Activated CD4-positive, CD25-positive, alpha-beta regulatory T cell (primary cell): ENCODE results near the gene USP48.
"Not testable (repeated sequence)": the region's sequence is repeated elsewhere in the genome, so short reads cannot be mapped to it uniquely, and the experiment has no call there.

ENCODE experiments used
- DNase-seq, 4 experiments: peaks; one replicate each; lab custom pipeline; 2025; lab: John Stamatoyannopoulos, UW

The USP48 gene

DNA sequence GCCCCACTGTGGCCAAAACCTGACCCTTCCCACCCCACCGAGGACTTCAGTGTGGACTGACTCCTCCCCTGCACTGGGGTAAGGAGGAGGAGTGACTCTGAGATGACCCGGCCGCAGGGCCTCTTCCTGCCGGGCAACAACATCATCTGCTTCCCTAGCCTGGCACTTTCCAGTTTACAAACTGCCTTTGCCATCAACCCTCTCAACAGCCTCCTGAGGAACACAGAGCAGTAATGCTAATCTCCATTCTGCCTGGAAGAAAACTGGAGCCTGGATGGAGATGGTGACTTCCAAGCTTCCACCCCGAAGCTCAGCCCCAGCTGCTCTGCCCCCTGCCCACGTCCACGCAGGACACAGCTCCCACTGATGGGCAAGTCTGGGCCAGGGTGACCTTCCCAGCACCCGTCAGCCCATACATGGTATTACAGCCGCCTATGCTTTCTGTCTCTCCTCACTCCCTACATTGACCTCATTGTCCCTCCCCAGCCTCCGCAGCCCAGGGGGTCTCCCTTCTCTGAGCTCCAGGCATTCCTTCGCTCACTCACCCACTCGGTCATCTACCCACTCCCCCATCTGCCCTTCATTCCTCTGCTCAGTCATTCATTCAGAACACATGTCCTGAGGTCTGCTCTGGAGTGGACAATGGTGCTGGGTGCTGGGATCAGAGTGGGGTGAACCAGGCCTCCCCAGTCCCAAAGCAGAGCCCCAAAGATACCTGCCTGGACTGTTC is 148.0 kb downstream of the USP48 start:
- no peak for DNase-seq

DNA sequence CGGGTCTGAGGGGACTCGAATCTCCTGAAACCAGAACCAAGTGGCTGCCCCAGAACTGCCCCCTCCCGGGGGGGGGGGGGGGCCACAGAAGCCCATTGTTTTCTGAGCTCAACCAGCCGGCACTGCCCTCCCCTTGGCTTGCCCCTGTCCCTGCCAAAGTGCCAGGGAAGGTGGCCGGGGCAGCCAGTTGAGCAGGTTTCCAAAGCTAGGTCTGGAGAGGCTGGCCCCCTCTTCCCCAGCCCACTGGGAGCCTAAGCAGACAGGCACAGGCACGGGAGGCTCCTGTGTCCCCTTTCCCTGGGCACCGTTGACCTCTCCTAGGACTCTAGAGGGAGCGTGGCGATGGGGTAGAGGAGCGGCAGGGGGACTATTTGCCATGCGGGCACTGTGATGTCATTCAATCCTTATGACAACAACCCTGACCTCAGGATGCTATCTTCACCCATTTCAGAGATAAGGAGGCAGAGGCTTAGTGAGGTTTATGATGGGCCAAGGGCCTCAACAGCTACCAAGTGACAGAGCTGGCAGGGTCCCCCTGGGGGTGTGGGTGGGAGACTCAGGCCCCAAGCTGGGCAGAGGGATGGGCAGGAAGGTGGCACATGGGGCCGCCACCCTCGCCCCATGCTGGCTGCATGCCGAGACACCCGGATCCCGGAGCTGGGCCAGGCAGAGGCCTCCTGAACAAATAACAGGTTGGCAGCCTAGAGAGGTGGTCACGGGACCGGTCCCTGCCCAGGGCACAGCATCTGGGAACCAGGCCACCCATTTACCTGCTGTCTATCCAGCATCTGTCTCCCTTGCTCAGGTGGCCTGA is 148.8 kb downstream of the USP48 start:
- no peak for DNase-seq

DNA sequence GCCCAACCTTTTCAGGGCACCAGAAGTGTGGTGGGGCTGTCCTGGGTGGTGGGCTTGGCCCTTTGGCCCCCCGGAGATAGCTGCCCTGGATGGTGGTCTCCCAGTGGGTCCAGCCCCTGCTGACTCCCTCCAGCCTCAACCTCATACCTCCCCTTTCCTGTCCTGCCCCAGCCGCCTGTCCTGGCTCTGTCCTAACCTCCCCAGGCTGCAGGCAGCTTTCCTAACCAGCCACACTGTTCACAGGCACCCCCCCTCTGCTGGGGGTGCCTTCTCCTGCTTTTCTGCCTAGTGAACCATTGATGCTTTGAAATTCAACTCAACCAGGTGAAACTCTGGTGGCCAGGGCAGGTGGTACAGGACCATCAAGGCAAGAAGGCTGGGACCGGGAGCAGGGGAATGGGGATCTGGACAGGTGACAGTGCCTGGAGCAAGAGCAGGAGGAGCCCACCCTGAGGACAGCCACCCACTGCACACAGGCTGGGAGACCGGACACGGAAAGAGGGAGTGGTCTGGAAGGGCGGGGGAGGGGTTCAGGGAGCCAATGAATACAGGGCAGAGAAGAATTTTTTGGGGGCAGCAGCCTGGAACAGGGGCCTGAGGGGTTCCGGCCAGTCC is 149.7 kb downstream of the USP48 start:
- no peak for DNase-seq

DNA sequence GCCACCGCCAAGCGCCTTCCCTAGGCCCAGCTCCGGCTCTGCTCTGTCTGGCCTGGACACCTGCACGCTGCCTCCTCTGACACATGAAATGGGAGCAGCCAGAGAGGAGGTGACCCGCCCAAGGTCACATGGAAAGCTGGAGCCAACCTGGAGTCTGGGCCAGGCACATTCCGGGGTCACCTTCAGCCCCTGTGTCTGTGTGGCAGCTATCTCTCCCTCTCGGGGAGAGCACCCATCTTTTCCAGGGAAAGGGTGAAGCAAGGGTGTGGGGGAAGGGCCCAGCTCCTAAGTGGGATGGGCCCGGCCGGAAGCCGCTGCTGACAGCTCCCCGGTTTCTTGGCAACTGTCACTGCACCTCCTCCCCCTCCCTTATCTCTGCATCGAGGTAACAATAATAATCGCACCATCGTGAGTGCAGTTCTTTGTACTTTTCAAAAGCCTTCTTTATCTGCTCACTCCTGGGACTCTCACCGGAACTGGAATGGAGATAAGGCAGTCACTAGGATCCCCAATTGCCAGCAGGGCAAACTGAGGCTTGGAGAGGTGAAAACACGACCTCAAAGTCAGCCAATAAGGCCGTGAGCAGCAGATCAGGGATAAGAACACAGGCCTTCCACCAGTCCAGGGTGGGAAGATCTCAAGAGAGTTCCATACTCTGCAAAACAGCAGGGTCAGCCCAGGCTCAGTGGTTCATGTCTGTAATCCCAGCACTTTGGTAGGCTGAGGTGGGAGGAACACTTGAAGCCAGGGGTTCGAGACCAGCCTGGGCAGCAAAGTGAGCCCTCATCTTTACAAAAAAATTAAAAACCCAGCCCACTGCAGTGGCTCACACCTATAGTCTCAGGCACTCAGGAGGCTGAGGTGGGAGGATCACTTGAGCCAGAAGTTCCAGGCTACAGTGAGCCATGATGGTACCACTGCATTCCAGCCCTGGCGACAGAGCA is 150.7 kb downstream of the USP48 start:
- DNase-seq = no peak

DNA sequence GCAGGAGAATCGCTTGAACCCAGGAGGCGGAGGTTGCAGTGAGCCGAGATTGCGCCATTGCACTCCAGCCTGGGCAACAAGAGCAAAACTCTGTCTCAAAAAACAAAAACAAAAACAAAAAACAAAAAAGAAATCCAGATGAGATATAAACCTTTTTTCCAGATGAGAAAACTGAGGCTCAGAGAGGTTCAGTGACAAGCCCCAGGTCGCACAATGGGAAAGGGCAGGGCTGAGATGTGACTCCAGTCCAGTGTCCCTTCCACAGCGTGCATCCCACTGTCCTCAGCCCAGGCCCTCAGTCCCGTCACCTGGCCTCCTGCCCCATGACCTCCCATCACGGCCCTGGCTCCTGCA is 151.4 kb downstream of the USP48 start:
- DNase-seq = not testable (repeated sequence)

DNA sequence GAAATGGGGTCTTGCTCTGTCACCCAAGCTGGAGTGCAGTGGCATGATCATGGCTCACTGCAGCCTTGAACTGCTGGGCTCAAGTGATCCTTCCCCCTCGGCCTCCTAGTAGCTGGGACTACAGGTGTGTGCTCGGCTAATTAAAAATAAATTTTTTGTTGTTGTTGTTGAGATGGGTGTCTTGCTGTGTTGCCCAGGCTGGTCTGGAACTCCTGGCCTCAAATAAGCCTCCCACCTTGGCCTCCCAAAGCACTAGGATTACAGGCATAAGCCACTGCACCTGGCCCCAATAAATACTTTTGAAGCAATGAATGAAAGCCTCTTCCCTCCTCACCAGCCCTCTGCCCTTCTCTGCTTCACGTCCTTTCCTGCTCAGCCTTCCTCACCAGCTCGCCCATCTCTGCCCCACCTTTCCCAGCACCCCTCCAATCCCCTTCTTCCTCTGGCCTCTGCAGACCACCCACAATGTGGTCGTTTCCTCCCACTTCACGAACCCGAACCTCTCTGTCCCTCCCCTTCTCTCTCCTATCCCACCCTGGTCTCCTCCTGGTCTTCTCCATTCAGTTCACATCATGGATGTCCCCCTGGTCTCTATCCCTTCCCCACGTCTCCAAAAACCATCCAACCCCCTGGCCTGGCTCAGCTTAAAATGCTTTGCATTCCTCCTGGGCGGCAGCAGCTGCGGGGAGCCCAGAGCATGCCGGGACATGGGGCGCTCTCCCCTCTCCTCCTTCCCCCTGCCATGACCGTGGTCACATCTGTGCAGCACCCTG is 152.2 kb downstream of the USP48 start:
- DNase-seq = no peak

DNA sequence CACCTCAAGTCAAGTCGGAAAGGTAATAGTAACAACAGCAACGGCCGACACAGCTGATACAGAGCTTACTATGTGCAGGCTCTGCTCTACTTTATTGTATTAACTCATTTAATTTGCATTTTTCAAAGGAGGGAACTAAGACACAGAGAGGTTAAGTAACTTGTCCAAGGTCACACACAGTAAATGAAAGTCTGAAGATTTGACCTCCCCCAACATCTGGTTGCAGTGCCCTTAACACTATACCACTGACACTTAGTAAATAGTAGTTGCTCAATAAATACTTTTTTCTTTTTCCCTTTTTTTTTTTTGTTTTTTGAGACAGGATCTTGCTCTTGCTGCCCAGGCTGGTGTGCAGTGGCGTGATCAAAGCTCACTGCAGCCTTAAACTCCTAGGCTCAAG is 153.0 kb downstream of the USP48 start:
- DNase-seq = no peak

DNA sequence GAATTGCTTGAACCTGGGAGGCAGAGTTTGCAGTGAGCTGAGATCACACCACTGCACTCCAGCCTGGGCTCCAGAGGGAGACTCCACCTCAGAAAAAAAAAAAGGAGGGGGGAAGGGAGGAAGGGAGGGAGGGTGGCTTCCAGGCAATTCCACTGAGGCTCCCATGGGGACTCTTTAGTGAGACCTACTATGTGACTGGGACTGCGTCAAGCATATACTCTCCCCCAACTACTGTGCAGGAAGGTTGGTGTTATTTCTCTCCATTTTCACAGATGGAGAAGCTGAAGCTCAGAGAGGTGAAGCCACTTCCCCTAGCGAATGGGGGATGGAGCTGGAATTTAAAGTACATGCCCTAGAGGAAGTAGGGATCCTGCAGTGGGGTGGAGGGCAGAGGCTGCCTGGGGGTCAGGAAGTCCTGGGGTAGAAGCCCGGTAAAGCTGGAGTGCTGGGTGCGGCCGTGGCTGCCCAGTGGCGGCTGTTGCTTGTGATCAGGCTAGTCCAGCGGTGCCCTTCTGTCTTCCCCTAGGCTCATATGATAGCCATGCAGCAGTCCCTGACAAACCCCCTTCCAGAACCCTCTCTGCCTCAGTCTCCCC is 154.1 kb downstream of the USP48 start:
- DNase-seq = no peak
